Testis (tissue), 3 donors: ENCODE measurements around the gene USH1G. TPM values are rescaled to one million over a fixed set of nuclear protein-coding genes. Genes with fewer than 3 reads are reported as not detected.
"Not testable (repeated sequence)": the region's sequence is repeated elsewhere in the genome, so short reads cannot be mapped to it uniquely, and the experiment has no call there.

Source experiments
- DNase-seq: peaks from one replicate; pipeline ENCODE4 v3.0.0-alpha.2; 2019
- H3K27ac ChIP-seq, 2 donors: fragments of 200-600 bp; sonication (generic); one replicate each; pipeline ENCODE4 v1.5.1; 2019
- H3K27me3 ChIP-seq: fragments of 200-600 bp; sonication (generic); one replicate; pipeline ENCODE4 v1.5.1; 2019
- H3K36me3 ChIP-seq: fragments of 200-600 bp; sonication (generic); one replicate; pipeline ENCODE4 v1.5.1; 2017; ENCODE audit warnings: low read depth; ENCODE audit errors: missing control alignments
- H3K4me1 ChIP-seq: fragments of 200-600 bp; sonication (generic); one replicate; pipeline ENCODE4 v1.5.1; 2019
- H3K4me3 ChIP-seq, 2 donors: fragments of 200-600 bp; sonication (generic); one replicate each; pipeline ENCODE4 v1.5.1; 2017 to 2019
- H3K9me3 ChIP-seq: fragments of 200-600 bp; sonication (generic); one replicate; pipeline ENCODE4 v1.5.1; 2017
- CTCF ChIP-seq, 3 experiments: fragments of 450-650 bp in 2 of 3; fragments of 200-600 bp in 1 of 3; sonication (generic) in 1 of 3; IDR thresholded peaks; one replicate each; pipeline ENCODE4 v1.5.1; 2016 to 2019; ENCODE audit warnings: antibody characterized with exemption in 3 of 3, mild to moderate bottlenecking in 2 of 3, moderate library complexity in 1 of 3
- POLR2A ChIP-seq: fragments of 450-650 bp; IDR thresholded peaks from one replicate; pipeline ENCODE4 v1.6.1; 2017; ENCODE audit warnings: antibody characterized with exemption, mild to moderate bottlenecking, moderate library complexity
- WGBS, 2 donors: methylation state at CpG; one replicate each; pipeline ENCODE4 v1.1.5; 2018; 5-methylcytosine and 5-hydroxymethylcytosine counted together
- intact Hi-C: fragments of 100-400 bp; cut with DNase I; formaldehyde crosslinking; loops from one replicate; pipeline ENCODE4 v1.15.1; 2023; ENCODE audit warnings: low total_unique reads
- polyA plus RNA-seq: library from polyadenylated mRNA; stranded (reverse); fragments of 350-450 nt; fragmentation: Illumina TruSeq; extraction: RNeasy Lipid Tissue Mini Kit (QIAGEN cat#74804); gene quantifications from one replicate; pipeline ENCODE4 v1.2.3, GENCODE V29; 2014; ENCODE audit warnings: low read depth, low replicate concordance; ENCODE audit not compliant: insufficient read depth
- total RNA-seq, 2 donors: library from RNA; depleted of rRNA; stranded (reverse); fragments of >200 nt; gene quantifications; one replicate each; pipeline ENCODE4 v1.2.3, GENCODE V29; 2016

USH1G gene
- total and polyA plus RNA-seq, 3 donors from 2014 or later: 1.1 to 2.1 (median 2.0) TPM

GRCh38 chr17:74873037-74873873, 49.8 kb downstream of the USH1G start:
- peak overlapping the region; percentile 76 to 91 for H3K27ac ChIP-seq
- peak; percentile 100 for DNase-seq
- no peaks in the 10 kb centered on the region for H3K9me3 ChIP-seq
- no peaks in the 10 kb centered on the region for H3K27me3 ChIP-seq
- 0% methylated on average over 48 to 49 of the region's 55 CpGs for WGBS, 2 donors
- H3K36me3 ChIP-seq: no peaks in the 10 kb centered on the region
- intact Hi-C loops: no loop called here
- H3K4me3 ChIP-seq: peak overlapping the region; percentile 74 to 89
- H3K4me1 ChIP-seq: peaks cover 35% of the 10 kb centered on the region
- TF ChIP-seq CTCF (IDR thresholded peaks at IDR 0.05) (peak in 2 of 3 experiments; percentile 7 to 16), POLR2A (peak; percentile 36)

- H3K36me3 ChIP-seq: no peaks in the 10 kb centered on the region
- no peak for DNase-seq
- TF ChIP-seq POLR2A (no peak), CTCF (IDR thresholded peaks at IDR 0.05) (no peak)
- no peaks in the 10 kb centered on the region for H3K27me3 ChIP-seq
- 7% methylated on average over 22 to 30 of the region's 38 CpGs for WGBS, 2 donors
- peak within 1 kb of the TSS; percentile 74 to 89 for H3K4me3 ChIP-seq
- intact Hi-C loops: no loop called here
- H3K9me3 ChIP-seq: no peaks in the 10 kb centered on the region
- H3K27ac ChIP-seq: peak within 1 kb of the TSS; percentile 76 to 91
- H3K4me1 ChIP-seq: peaks cover 35% of the 10 kb centered on the region
These were observed 50.6 kb downstream of the USH1G start, which contains the start of gene FDXR for GRCh38 chr17:74872313-74873036. Gene FDXR (minus strand): TSS chr17:74872994. CDS start chr17:74872944, 50 bp downstream.

GRCh38 chr17:74871356-74872076, 51.5 kb downstream of the USH1G start:
- H3K36me3 ChIP-seq: no peaks in the 10 kb centered on the region
- TF ChIP-seq CTCF (IDR thresholded peaks at IDR 0.05) (no peak), POLR2A (no peak)
- no peaks in the 10 kb centered on the region for H3K9me3 ChIP-seq
- peak; percentile 77 for DNase-seq
- peak overlapping the region; percentile 64 to 80 for H3K27ac ChIP-seq
- H3K4me1 ChIP-seq: peaks cover 35% of the 10 kb centered on the region
- intact Hi-C loops: no loop called here
- peak overlapping the region; percentile 74 to 89 for H3K4me3 ChIP-seq
- H3K27me3 ChIP-seq: no peaks in the 10 kb centered on the region
- 55 to 61% methylated on average over 11 of the region's 11 CpGs for WGBS, 2 donors

- H3K4me1 ChIP-seq: peaks cover 35% of the 10 kb centered on the region
- no peak overlapping the region for H3K27ac ChIP-seq
- no peaks in the 10 kb centered on the region for H3K36me3 ChIP-seq
- H3K27me3 ChIP-seq: no peaks in the 10 kb centered on the region
- 27 to 49% methylated on average over 3 of the region's 3 CpGs for WGBS, 2 donors
- TF ChIP-seq CTCF (IDR thresholded peaks at IDR 0.05) (no peak), POLR2A (no peak)
- DNase-seq: peak; percentile 94
- H3K9me3 ChIP-seq: no peaks in the 10 kb centered on the region
- no peak overlapping the region for H3K4me3 ChIP-seq
- intact Hi-C loops: no loop called here
These were observed 52.5 kb downstream of the USH1G start for GRCh38 chr17:74870512-74870911.

- H3K27ac ChIP-seq, H3K36me3 ChIP-seq, H3K9me3 ChIP-seq, H3K27me3 ChIP-seq, intact Hi-C loops, DNase-seq, H3K4me3 ChIP-seq: not testable (repeated sequence)
- 73 to 86% methylated on average over 8 to 9 of the region's 9 CpGs for WGBS, 2 donors
- peaks cover 35% of the 10 kb centered on the region for H3K4me1 ChIP-seq
These were observed 53.0 kb downstream of the USH1G start for GRCh38 chr17:74870028-74870427.
